Lower lobe of right lung (tissue), 2 donors: ENCODE data around the gene METRN. TPM values are rescaled to one million over a fixed set of nuclear protein-coding genes. Genes with fewer than 3 reads are reported as not detected.

Experiments
- ATAC-seq, 2 donors: fragments of 200-7000 bp; cut with Tn5 transposase; one replicate each; pipeline ENCODE4 v1.9.1; 2020 to 2022; ENCODE audit warnings: mild to moderate bottlenecking in 2 of 2, moderate library complexity in 2 of 2
- DNase-seq: peaks from one replicate; pipeline ENCODE4 v3.0.0-alpha.2; 2020
- H3K27ac ChIP-seq: fragments of 200-600 bp; one replicate; pipeline ENCODE4 v1.8.0; 2022
- H3K27me3 ChIP-seq: fragments of 200-600 bp; one replicate; pipeline ENCODE4 v1.8.0; 2022; ENCODE audit warnings: low read depth
- H3K36me3 ChIP-seq: fragments of 200-600 bp; one replicate; pipeline ENCODE4 v1.8.0; 2022; ENCODE audit warnings: mild to moderate bottlenecking
- H3K4me1 ChIP-seq: fragments of 200-600 bp; one replicate; pipeline ENCODE4 v1.8.0; 2022
- H3K4me3 ChIP-seq: fragments of 200-600 bp; one replicate; pipeline ENCODE4 v1.8.0; 2022; ENCODE audit warnings: mild to moderate bottlenecking
- H3K9me3 ChIP-seq: fragments of 200-600 bp; one replicate; pipeline ENCODE4 v1.8.0; 2022
- CTCF ChIP-seq: fragments of 200-600 bp; IDR thresholded peaks from one replicate; pipeline ENCODE4 v1.8.0; 2022; ENCODE audit warnings: antibody characterized with exemption, mild to moderate bottlenecking
- intact Hi-C: fragments of 100-400 bp; cut with DNase I; formaldehyde crosslinking; loops from one replicate; pipeline ENCODE4 v1.11.0; 2022
- total RNA-seq: library from RNA; stranded (reverse); fragmentation: NEBNext Ultra II Directional; extraction: Animal tissue kit (Norgen Biotek cat#: 25700); gene quantifications from one replicate; pipeline ENCODE4 v1.2.1, GENCODE V29; 2021
- donor health status: DM: no; HTN: yes; CAD: no; lungs with severe emphysema.

The METRN gene
- total RNA-seq, 1 donor from 2014 or later = 35.9 TPM

GRCh38 chr16:720990-721764 is 6.3 kb downstream of the METRN start, which contains the start of gene ANTKMT:
Gene ANTKMT (plus strand): TSS chr16:721146. CDS start chr16:721275, 129 bp downstream.
- Histone ChIP-seq H3K27me3 (peaks cover 10% of the 10 kb centered on the region), H3K27ac (peak within 1 kb of the TSS; percentile 89), H3K36me3 (peaks cover 5% of the 10 kb centered on the region), H3K4me1 (peaks cover 31% of the 10 kb centered on the region), H3K4me3 (peak within 1 kb of the TSS; percentile 80), H3K9me3 (no peaks in the 10 kb centered on the region)
- intact Hi-C loops = no loop called here
- TF ChIP-seq CTCF = peak; percentile 6
- DNase-seq = peak; percentile 89
- peak; percentile 89 to 93 for ATAC-seq

GRCh38 chr16:721765-722540 is 7.0 kb downstream of the METRN start:
- no peak for TF ChIP-seq CTCF
- no peak for DNase-seq
- Histone ChIP-seq H3K36me3 (peaks cover 5% of the 10 kb centered on the region), H3K27ac (peak overlapping the region; percentile 89), H3K9me3 (no peaks in the 10 kb centered on the region), H3K4me3 (peak overlapping the region; percentile 80), H3K27me3 (peaks cover 14% of the 10 kb centered on the region), H3K4me1 (peaks cover 30% of the 10 kb centered on the region)
- no peak for ATAC-seq
- intact Hi-C loops = no loop called here

GRCh38 chr16:722835-723633 is 8.1 kb downstream of the METRN start:
- H3K9me3 ChIP-seq = no peaks in the 10 kb centered on the region
- no peak overlapping the region for H3K27ac ChIP-seq
- peaks cover 5% of the 10 kb centered on the region for H3K36me3 ChIP-seq
- peaks cover 24% of the 10 kb centered on the region for H3K27me3 ChIP-seq
- DNase-seq (no peak), ATAC-seq (no peak)
- no peak for TF ChIP-seq CTCF
- intact Hi-C loops = no loop called here
- H3K4me3 ChIP-seq = no peak overlapping the region
- peaks cover 40% of the 10 kb centered on the region for H3K4me1 ChIP-seq

GRCh38 chr16:723695-724094 is 8.8 kb downstream of the METRN start:
- Histone ChIP-seq H3K27ac (no peak overlapping the region), H3K4me1 (peaks cover 47% of the 10 kb centered on the region), H3K4me3 (no peak overlapping the region), H3K36me3 (peaks cover 5% of the 10 kb centered on the region), H3K9me3 (no peaks in the 10 kb centered on the region), H3K27me3 (peaks cover 31% of the 10 kb centered on the region)
- intact Hi-C loops = no loop called here
- ATAC-seq (no peak), DNase-seq (no peak)
- TF ChIP-seq CTCF = no peak
